Activated B cell treated with CpG ODN at 0.5 μM for 24 hours (primary cell): ENCODE results near the gene APBB3. TPM values are rescaled to one million over a fixed set of nuclear protein-coding genes. Genes with fewer than 3 reads are reported as not detected.
A peak's percentile ranks its signal among the peaks of the same experiment; 100 is the strongest.

ENCODE experiments used
- ATAC-seq: fragments of 200-7000 bp; cut with Tn5 transposase; one replicate; pipeline ENCODE4 v1.10.0; 2021; ENCODE audit warnings: low read depth, mild to moderate bottlenecking, moderate library complexity
- CTCF ChIA-PET: fragments of 350-600 bp; sonication (Branson Sonifier 250); formaldehyde crosslinking; loops from one replicate; lab custom pipeline; 2021; ENCODE audit warnings: antibody characterized with exemption; lab: Charles Lee
- POLR2A ChIA-PET: fragments of 350-600 bp; sonication (Branson Sonifier 250); formaldehyde crosslinking; loops from one replicate; lab custom pipeline; 2021; ENCODE audit warnings: antibody characterized with exemption; lab: Charles Lee
- DNase-seq: peaks from one replicate; pipeline ENCODE4 v3.0.0; 2022
- H3K27ac Mint-ChIP-seq: one replicate; pipeline ENCODE4 v1.8.0; 2020; ENCODE audit warnings: mixed read lengths
- H3K27me3 Mint-ChIP-seq: one replicate; pipeline ENCODE4 v1.8.0; 2021; ENCODE audit warnings: mixed read lengths
- H3K36me3 Mint-ChIP-seq: one replicate; pipeline ENCODE4 v1.8.0; 2021; ENCODE audit warnings: low read depth, mixed read lengths
- H3K4me1 Mint-ChIP-seq: one replicate; pipeline ENCODE4 v1.8.0; 2021; ENCODE audit warnings: mixed read lengths
- H3K4me3 Mint-ChIP-seq: one replicate; pipeline ENCODE4 v1.8.0; 2020; ENCODE audit warnings: mild to moderate bottlenecking, mixed read lengths
- H3K9me3 Mint-ChIP-seq: one replicate; pipeline ENCODE4 v1.8.0; 2020; ENCODE audit warnings: mixed read lengths
- intact Hi-C: fragments of 100-400 bp; cut with micrococcal nuclease; formaldehyde crosslinking; loops from one replicate; pipeline ENCODE4 v1.15.1; 2024
- total RNA-seq: library from RNA; stranded (reverse); gene quantifications from 2 replicates; pipeline ENCODE4 v1.2.3, GENCODE V29; 2022
- TF ChIP-seq, protein P1 (sequence below): fragments of 200-600 bp; IDR thresholded peaks from one replicate; pipeline ENCODE4 v1.8.0; 2022; ENCODE audit warnings: antibody characterized with exemption, mild to moderate bottlenecking

The APBB3 gene
- total RNA-seq, 1 donor from 2014 or later: 37.5 TPM

DNA sequence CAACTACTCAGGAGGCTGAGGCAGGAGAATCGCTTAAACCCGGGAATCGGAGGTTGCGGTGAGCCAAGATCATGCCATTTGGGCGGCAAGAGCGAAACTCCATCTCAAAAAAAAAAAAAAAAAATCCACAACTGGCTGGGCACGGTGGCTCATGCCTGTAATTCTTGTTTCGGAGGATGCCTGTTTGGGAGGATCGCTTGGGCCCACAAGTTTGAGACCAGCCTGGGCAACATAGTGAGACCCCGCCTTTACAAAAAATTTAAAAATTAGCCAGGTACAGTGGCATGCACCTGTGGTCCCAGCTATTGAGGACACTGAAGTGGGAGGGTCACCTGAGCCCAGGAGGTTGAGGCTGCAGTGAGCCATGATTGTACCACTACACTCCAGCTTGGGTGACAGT, 18.8 kb downstream of the APBB3 start:
- DNase-seq (no peak), ATAC-seq (no peak)
- no peak overlapping the region for H3K27ac Mint-ChIP-seq
- ChIA-PET POLR2A (interaction anchor here (0.7 to 4.4 kb wide), 4 partner anchors 19 to 199 kb away, joined by 3 to 39 read pairs (median 4); partner anchors contain the start of genes APBB3, HBEGF, IK and NDUFA2), CTCF (no interaction called here)
- H3K36me3 Mint-ChIP-seq: peaks cover 54% of the 10 kb centered on the region
- H3K4me3 Mint-ChIP-seq: no peak overlapping the region
- TF ChIP-seq, protein P1, sequence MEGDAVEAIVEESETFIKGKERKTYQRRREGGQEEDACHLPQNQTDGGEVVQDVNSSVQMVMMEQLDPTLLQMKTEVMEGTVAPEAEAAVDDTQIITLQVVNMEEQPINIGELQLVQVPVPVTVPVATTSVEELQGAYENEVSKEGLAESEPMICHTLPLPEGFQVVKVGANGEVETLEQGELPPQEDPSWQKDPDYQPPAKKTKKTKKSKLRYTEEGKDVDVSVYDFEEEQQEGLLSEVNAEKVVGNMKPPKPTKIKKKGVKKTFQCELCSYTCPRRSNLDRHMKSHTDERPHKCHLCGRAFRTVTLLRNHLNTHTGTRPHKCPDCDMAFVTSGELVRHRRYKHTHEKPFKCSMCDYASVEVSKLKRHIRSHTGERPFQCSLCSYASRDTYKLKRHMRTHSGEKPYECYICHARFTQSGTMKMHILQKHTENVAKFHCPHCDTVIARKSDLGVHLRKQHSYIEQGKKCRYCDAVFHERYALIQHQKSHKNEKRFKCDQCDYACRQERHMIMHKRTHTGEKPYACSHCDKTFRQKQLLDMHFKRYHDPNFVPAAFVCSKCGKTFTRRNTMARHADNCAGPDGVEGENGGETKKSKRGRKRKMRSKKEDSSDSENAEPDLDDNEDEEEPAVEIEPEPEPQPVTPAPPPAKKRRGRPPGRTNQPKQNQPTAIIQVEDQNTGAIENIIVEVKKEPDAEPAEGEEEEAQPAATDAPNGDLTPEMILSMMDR: no peak
- intact Hi-C loops: loop anchor here (5.0 kb wide), 1 partner anchor 143 kb away; the partner anchor contains the start of gene ANKHD1
- H3K9me3 Mint-ChIP-seq: no peaks in the 10 kb centered on the region
- H3K27me3 Mint-ChIP-seq: no peaks in the 10 kb centered on the region
- peaks cover 27% of the 10 kb centered on the region for H3K4me1 Mint-ChIP-seq

DNA sequence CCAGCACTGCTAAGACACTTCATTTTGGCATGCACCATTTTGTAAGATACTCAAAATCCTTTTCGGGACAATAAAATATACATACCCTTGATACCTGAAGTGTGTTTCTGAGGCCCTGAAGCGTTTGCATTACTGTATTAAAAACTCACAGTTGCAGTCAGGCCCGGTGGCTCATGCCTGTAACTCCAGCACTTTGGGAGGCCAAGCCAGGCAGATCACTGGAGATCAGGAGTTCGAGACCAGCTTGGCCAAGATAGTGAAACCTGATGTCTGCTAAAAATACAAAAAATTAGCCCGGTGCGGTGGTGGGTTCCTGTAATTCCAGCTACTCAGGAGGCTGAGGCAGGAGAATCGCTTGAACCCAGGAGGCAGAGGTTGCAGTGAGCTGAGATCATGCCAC, 19.4 kb downstream of the APBB3 start:
- peaks cover 54% of the 10 kb centered on the region for H3K36me3 Mint-ChIP-seq
- no peak for DNase-seq
- H3K27ac Mint-ChIP-seq: no peak overlapping the region
- ATAC-seq: no peak
- peaks cover 27% of the 10 kb centered on the region for H3K4me1 Mint-ChIP-seq
- ChIA-PET POLR2A (interaction anchor here (0.6 to 1.1 kb wide), 2 partner anchors 44 to 155 kb away, joined by 3 to 4 read pairs; partner anchors contain the start of gene ZMAT2), CTCF (no interaction called here)
- intact Hi-C loops: loop anchor here (5.0 kb wide), 1 partner anchor 143 kb away; the partner anchor contains the start of gene ANKHD1
- TF ChIP-seq, protein P1: no peak
- H3K27me3 Mint-ChIP-seq: no peaks in the 10 kb centered on the region
- H3K9me3 Mint-ChIP-seq: no peaks in the 10 kb centered on the region
- no peak overlapping the region for H3K4me3 Mint-ChIP-seq

DNA sequence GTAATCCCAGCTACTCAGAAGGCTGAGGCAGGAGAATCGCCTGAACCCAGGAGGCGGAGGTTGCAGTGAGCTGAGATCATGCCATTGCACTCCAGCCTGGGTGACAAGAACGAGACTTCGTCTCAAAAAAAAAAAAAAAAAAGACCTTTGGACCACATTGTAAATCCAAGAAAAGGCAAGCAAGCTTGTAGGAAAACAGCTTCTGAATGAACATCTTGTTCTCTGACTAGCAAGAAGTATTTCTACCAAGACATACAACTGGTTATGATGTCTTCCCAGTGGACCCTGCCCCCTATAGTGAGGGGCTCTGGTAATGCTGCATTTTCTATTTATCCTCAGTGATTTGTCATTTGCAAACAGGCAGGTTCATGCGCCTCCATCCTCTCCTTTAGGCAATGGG, 21.4 kb downstream of the APBB3 start:
- Mint-ChIP-seq H3K27ac (no peak overlapping the region), H3K9me3 (no peaks in the 10 kb centered on the region), H3K4me1 (peaks cover 11% of the 10 kb centered on the region), H3K36me3 (peaks cover 63% of the 10 kb centered on the region), H3K27me3 (no peaks in the 10 kb centered on the region), H3K4me3 (no peak overlapping the region)
- no peak for DNase-seq
- TF ChIP-seq, protein P1: no peak
- ChIA-PET POLR2A (no interaction called here), CTCF (no interaction called here)
- no peak for ATAC-seq
- intact Hi-C loops: no loop called here

DNA sequence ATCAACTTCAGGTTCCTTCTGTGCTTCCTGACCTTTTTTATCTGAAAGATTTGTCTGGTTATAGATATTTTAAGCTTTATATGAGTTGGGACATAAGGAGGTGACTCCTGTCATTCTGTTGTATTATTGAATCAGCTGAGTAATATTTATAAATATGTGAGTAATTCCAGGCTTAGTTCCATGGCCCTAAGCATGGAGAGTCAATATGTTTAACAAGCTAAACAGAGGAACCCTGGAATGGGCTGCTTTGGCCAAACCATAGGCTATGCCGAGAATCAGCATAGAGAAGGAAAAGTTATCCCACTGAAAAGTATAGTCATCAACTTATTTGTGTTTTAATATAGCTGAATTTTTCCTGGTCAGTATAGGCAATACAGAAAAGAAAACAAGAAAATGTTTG, 24.2 kb downstream of the APBB3 start:
- H3K4me1 Mint-ChIP-seq: peaks cover 2% of the 10 kb centered on the region

DNA sequence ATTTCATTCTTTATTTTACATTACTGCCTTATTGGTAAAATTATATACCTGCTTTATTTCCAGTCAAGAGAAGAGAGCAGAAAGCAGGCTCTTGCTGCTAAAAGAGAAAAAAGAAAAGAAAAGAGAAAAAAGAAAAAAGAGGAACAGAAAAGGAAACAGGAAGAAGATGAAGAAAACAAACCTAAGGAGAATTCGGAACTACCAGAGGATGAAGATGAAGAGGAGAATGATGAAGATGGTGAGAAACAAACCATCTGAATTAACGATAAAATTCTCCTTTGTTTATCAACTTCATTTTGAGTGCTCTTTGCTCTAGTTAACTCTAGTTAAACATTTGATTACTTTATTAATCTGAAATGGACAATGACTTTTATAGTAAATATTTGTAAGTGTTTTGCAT, 40.4 kb downstream of the APBB3 start:
- peaks cover 54% of the 10 kb centered on the region for H3K36me3 Mint-ChIP-seq
- POLR2A ChIA-PET: no interaction called here
- ATAC-seq (no peak), DNase-seq (no peak)
- peaks cover 8% of the 10 kb centered on the region for H3K4me1 Mint-ChIP-seq
- no peak overlapping the region for H3K4me3 Mint-ChIP-seq
- intact Hi-C loops: no loop called here
- H3K9me3 Mint-ChIP-seq: no peaks in the 10 kb centered on the region
- TF ChIP-seq, protein P1: no peak
- H3K27ac Mint-ChIP-seq: peak overlapping the region; percentile 62
- CTCF ChIA-PET: no interaction called here
- no peaks in the 10 kb centered on the region for H3K27me3 Mint-ChIP-seq

More for the DNA sequence above, 24.2 kb downstream of the APBB3 start:
- DNase-seq: no peak
- Mint-ChIP-seq H3K9me3 (no peaks in the 10 kb centered on the region), H3K27ac (no peak overlapping the region), H3K36me3 (peaks cover 78% of the 10 kb centered on the region), H3K4me3 (no peak overlapping the region), H3K27me3 (no peaks in the 10 kb centered on the region)
- ChIA-PET CTCF (no interaction called here), POLR2A (interaction anchor here (0.8 kb wide), 1 partner anchor 9 kb away, joined by 3 read pairs; no protein-coding TSS in a partner anchor)
- no peak for ATAC-seq
- TF ChIP-seq, protein P1: no peak
- intact Hi-C loops: no loop called here
